HepG2 (cell line): ENCODE measurements around the gene AMIGO3. TPM values are rescaled to one million over a fixed set of nuclear protein-coding genes. Genes with fewer than 3 reads are reported as not detected.
A peak's percentile ranks its signal among the peaks of the same experiment; 100 is the strongest.

Experiments used
- ATAC-seq: fragments of 200-7000 bp; cut with Tn5 transposase; 3 replicates; pipeline ENCODE4 v1.9.1; 2020; ENCODE audit warnings: mild to moderate bottlenecking, moderate library complexity
- BruUV-seq: library from RNA; stranded (reverse); fragments of 400-500 nt; replicated peaks from 2 replicates; lab custom pipeline; 2021; lab: Mats Ljungman, UMichigan
- CTCF ChIA-PET: fragments of 300-600 bp; formaldehyde crosslinking; extraction: SDS; loops from one replicate; lab custom pipeline; 2021; ENCODE audit warnings: low total read pairs, inconsistent platforms, low intra/inter-chr PET ratio; lab: Yijun Ruan, JAX
- POLR2A ChIA-PET: fragments of 350-600 bp; sonication (Branson Sonifier 250); formaldehyde crosslinking; loops from one replicate; lab custom pipeline; 2020; ENCODE audit warnings: antibody characterized with exemption, inconsistent platforms; lab: Yijun Ruan, JAX
- DNase-seq: peaks from one replicate; pipeline ENCODE4 v3.0.0-alpha.2; 2015; ENCODE audit warnings: low spot score
- FAIRE-seq: peaks from 3 replicates; lab custom pipeline; 2011; peaks lifted over from hg19 to GRCh38; lab: Jason Lieb, UNC
- H2AFZ ChIP-seq: one replicate; pipeline ENCODE4 v1.6.1; 2011; ENCODE audit warnings: low read length, inconsistent platforms
- H3K27ac ChIP-seq: fragments of 300-600 bp; 3 replicates; pipeline ENCODE4 v1.8.0; 2011; ENCODE audit warnings: mixed run types, mild to moderate bottlenecking, mixed read lengths, low read length, inconsistent platforms; ENCODE audit not compliant: insufficient read depth; ENCODE audit errors: extremely low read length
- H3K27me3 ChIP-seq, 2 experiments: fragments of 200-600 bp in 1 of 2; 2 replicates in 1 of 2; 3 replicates in 1 of 2; pipeline versions ENCODE4 v1.6.0 to v1.8.0; 2011; ENCODE audit warnings: low read length in 2 of 2, mild to moderate bottlenecking in 2 of 2, moderate library complexity in 2 of 2, inconsistent platforms in 1 of 2; ENCODE audit not compliant: insufficient read depth in 2 of 2, control insufficient read depth in 1 of 2
- H3K36me3 ChIP-seq, 2 experiments: fragments of 200-600 bp in 1 of 2; replicated peaks in 1 of 2; 2 replicates in 1 of 2; 3 replicates in 1 of 2; pipeline versions ENCODE4 v1.5.1 to v1.8.0; 2011; ENCODE audit warnings: low read length in 2 of 2, inconsistent platforms in 1 of 2; ENCODE audit not compliant: insufficient read depth in 2 of 2, control insufficient read depth in 1 of 2
- H3K4me1 ChIP-seq: 2 replicates; pipeline ENCODE4 v1.5.1; 2012; ENCODE audit warnings: low read length, inconsistent platforms; ENCODE audit not compliant: insufficient read depth
- H3K4me2 ChIP-seq: 2 replicates; pipeline ENCODE4 v1.6.0; 2011; ENCODE audit warnings: low read depth, low read length, inconsistent platforms
- H3K4me3 ChIP-seq, 3 experiments: fragments of 200-600 bp in 1 of 3; sonication (generic), shearing (Covaris generic) in 1 of 3; replicated peaks in 1 of 3; 2 replicates each; pipeline ENCODE4 v1.5.1; 2011 to 2016; ENCODE audit warnings: low read length in 3 of 3, inconsistent platforms in 2 of 3, low read depth in 2 of 3, mild to moderate bottlenecking in 2 of 3, control low read depth in 1 of 3, mixed read lengths in 1 of 3; ENCODE audit not compliant: insufficient read depth in 1 of 3
- H3K79me2 ChIP-seq: one replicate; pipeline ENCODE4 v1.6.1; 2011; ENCODE audit warnings: low read length, inconsistent platforms; ENCODE audit not compliant: insufficient read depth
- H3K9ac ChIP-seq: 2 replicates; pipeline ENCODE4 v1.6.0; 2011; ENCODE audit warnings: mild to moderate bottlenecking, low read depth, low read length, inconsistent platforms; ENCODE audit not compliant: insufficient read depth
- H3K9me3 ChIP-seq: 2 replicates; pipeline ENCODE4 v1.5.1; 2012; ENCODE audit warnings: mild to moderate bottlenecking, low read length
- H4K20me1 ChIP-seq: 2 replicates; pipeline ENCODE4 v1.6.0; 2011; ENCODE audit warnings: inconsistent platforms, mild to moderate bottlenecking, low read length, moderate library complexity; ENCODE audit not compliant: insufficient read depth
- GZF1 ChIP-seq: sonication (generic); formaldehyde crosslinking; IDR thresholded peaks from 2 replicates; pipeline ENCODE4 v1.5.1; 2020; ENCODE audit warnings: mild to moderate bottlenecking, missing genetic modification reagents
- SCMH1 ChIP-seq: sonication (generic); formaldehyde crosslinking; IDR thresholded peaks from 2 replicates; pipeline ENCODE4 v1.9.0; 2021; ENCODE audit warnings: missing genetic modification reagents, mild to moderate bottlenecking, borderline replicate concordance
- TEAD2 ChIP-seq: sonication (generic); formaldehyde crosslinking; IDR thresholded peaks from 2 replicates; pipeline ENCODE4 v1.9.0; 2021; ENCODE audit warnings: missing genetic modification reagents
- ZC3H13 ChIP-seq: sonication (generic); formaldehyde crosslinking; IDR thresholded peaks from 2 replicates; pipeline ENCODE4 v1.8.1; 2023; ENCODE audit warnings: mild to moderate bottlenecking, missing genetic modification reagents, moderate library complexity
- ZNF567 ChIP-seq: sonication (generic); formaldehyde crosslinking; IDR thresholded peaks from 2 replicates; pipeline ENCODE4 v1.8.1; 2023; ENCODE audit warnings: mild to moderate bottlenecking, missing genetic modification reagents, borderline replicate concordance
- WGBS: methylation state at CpG from one replicate; pipeline ENCODE4 v1.1.6; 2017; ENCODE audit warnings: low lambda C conversion rate; 5-methylcytosine and 5-hydroxymethylcytosine counted together
- in situ Hi-C: cut with HindIII; loops from 2 replicates; pipeline ENCODE4 v1.10.0; 2017; ENCODE audit warnings: low pct_unique_long_range_greater_than_20kb; ENCODE audit not compliant: extremely low pct_ligation_motif_present
- intact Hi-C: fragments of 100-400 bp; cut with micrococcal nuclease; formaldehyde crosslinking; loops from one replicate; pipeline ENCODE4 v1.10.0; 2022; ENCODE audit not compliant: unreplicated experiment
- polyA plus RNA-seq, 8 experiments: library from polyadenylated mRNA; depleted of rRNA in 3 of 8; stranded (reverse) in 7 of 8; unstranded in 1 of 8; fragments of >200 nt; fragmentation: Illumina TruSeq in 4 of 8; extraction: Trizol in 4 of 8; gene quantifications; 2 replicates each; pipeline versions ENCODE4 v1.2.1 to v1.2.3, GENCODE V29; 2011 to 2016; ENCODE audit warnings: low read depth in 4 of 8, missing spikeins in 1 of 8, mixed read lengths in 1 of 8; ENCODE audit not compliant: insufficient read depth in 1 of 8
- total RNA-seq, 5 experiments: library from RNA; depleted of rRNA; stranded (reverse); fragments of >200 nt; fragmentation: Illumina TruSeq; extraction: Trizol; gene quantifications; 2 replicates each; pipeline ENCODE4 v1.2.3, GENCODE V29; 2016; ENCODE audit warnings: low read depth in 1 of 5
- TF ChIP-seq, protein P1 (sequence below): sonication (generic); formaldehyde crosslinking; IDR thresholded peaks from 2 replicates; pipeline ENCODE4 v1.9.0; 2022; ENCODE audit warnings: missing genetic modification reagents, mild to moderate bottlenecking, borderline replicate concordance
- TF ChIP-seq, protein P2 (sequence below): IDR thresholded peaks from 2 replicates; pipeline ENCODE4 v1.6.1; 2016; ENCODE audit warnings: low read depth, control low read depth
- TF ChIP-seq, protein P3 (sequence below): sonication (generic); formaldehyde crosslinking; IDR thresholded peaks from 2 replicates; pipeline ENCODE4 v1.8.1; 2023; ENCODE audit warnings: mild to moderate bottlenecking, missing genetic modification reagents, borderline replicate concordance

AMIGO3 gene
- total and polyA plus RNA-seq, 2 of the 13 experiments (the other 11 are each of a cell fraction or from before 2014, with no cell fraction given): 0.35 TPM; not detected in 1

GRCh38 chr3:49717211-49717958, 2.1 kb downstream of the AMIGO3 start:
- Histone ChIP-seq H3K27ac (no peak overlapping the region), H3K9me3 (no peaks in the 10 kb centered on the region), H3K4me1 (peaks cover 16% of the 10 kb centered on the region), H3K4me3 (no peak overlapping the region), H4K20me1 (no peaks in the 10 kb centered on the region), H3K4me2 (no peak overlapping the region), H3K36me3 (peaks cover 18% of the 10 kb centered on the region in 2 experiments; a peak in 4 of 5 replicates), H3K27me3 (no peaks in the 10 kb centered on the region), H3K79me2 (peaks cover 2% of the 10 kb centered on the region), H2AFZ (no peak overlapping the region), H3K9ac (no peak overlapping the region)
- no peak for FAIRE-seq
- no peak for DNase-seq
- intact Hi-C loops (no loop called here), in situ Hi-C loops (no loop called here)
- 95% methylated on average over 10 of the region's 14 CpGs for WGBS
- BruUV-seq: no TSS peak
- CTCF ChIA-PET: no interaction called here
- no peak for ATAC-seq
- POLR2A ChIA-PET: no interaction called here
- TF ChIP-seq, protein P1, sequence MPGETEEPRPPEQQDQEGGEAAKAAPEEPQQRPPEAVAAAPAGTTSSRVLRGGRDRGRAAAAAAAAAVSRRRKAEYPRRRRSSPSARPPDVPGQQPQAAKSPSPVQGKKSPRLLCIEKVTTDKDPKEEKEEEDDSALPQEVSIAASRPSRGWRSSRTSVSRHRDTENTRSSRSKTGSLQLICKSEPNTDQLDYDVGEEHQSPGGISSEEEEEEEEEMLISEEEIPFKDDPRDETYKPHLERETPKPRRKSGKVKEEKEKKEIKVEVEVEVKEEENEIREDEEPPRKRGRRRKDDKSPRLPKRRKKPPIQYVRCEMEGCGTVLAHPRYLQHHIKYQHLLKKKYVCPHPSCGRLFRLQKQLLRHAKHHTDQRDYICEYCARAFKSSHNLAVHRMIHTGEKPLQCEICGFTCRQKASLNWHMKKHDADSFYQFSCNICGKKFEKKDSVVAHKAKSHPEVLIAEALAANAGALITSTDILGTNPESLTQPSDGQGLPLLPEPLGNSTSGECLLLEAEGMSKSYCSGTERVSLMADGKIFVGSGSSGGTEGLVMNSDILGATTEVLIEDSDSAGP (CRISPR knock-in tag): no peak
- TF ChIP-seq, protein P2, sequence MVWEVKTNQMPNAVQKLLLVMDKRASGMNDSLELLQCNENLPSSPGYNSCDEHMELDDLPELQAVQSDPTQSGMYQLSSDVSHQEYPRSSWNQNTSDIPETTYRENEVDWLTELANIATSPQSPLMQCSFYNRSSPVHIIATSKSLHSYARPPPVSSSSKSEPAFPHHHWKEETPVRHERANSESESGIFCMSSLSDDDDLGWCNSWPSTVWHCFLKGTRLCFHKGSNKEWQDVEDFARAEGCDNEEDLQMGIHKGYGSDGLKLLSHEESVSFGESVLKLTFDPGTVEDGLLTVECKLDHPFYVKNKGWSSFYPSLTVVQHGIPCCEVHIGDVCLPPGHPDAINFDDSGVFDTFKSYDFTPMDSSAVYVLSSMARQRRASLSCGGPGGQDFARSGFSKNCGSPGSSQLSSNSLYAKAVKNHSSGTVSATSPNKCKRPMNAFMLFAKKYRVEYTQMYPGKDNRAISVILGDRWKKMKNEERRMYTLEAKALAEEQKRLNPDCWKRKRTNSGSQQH: no peak
- TF ChIP-seq, protein P3, sequence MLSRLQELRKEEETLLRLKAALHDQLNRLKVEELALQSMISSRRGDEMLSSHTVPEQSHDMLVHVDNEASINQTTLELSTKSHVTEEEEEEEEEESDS (CRISPR knock-in tag): no peak
- TF ChIP-seq TEAD2 (CRISPR knock-in tag) (no peak), ZC3H13 (CRISPR knock-in tag) (peak; percentile 3), ZNF567 (CRISPR knock-in tag) (no peak), SCMH1 (CRISPR knock-in tag) (no peak), GZF1 (CRISPR knock-in tag) (no peak)
